Measurements from ENCODE around the gene WDR18.
A peak's percentile ranks its signal among the peaks of the same experiment; 100 is the strongest.

Gene WDR18

DNA sequence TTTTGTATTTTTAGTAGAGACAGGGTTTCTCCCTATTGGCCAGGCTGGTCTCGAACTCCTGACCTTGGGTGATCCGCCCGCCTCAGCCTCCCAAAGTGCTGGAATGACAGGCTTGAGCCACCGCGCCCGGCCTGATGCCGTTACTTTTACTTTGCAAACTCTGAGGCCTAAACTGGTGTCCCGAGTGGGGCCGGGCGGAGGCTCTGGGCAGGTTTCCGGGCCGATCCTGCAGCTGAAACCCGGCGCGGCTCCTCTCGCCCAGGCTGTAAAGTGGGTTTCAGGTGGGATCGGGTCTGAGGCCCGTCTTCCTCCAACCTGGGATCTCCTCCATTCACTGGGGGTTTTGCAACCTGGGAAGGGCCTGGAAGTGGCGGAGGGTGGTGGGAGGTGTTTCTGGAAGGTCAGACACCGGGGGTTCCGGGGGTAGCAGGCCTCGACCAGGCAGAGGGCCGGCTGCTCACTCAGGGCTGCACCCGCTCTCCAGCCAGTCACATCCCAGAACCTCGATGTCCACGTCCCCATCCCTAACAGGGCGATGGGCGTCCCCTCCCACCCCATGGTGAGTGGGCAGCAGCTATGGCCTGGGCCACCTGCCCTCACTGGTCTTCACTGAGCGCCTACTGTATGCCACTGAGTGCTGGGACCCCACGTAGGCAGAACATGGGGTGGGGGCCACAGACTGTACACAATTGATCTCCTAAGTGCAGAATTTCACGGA lies 21.3 kb upstream of the WDR18 start:
- H3K4me3 ChIP-seq (ENCODE audit: insufficient read length, low read depth) = no peak overlapping the region
- H3K9me3 ChIP-seq (ENCODE audit: insufficient read depth, low read length) = peaks cover 10% of the 10 kb centered on the region; the same call in 1 of the 2 replicates
- H3K4me1 ChIP-seq (ENCODE audit: insufficient read depth, insufficient read length) = peaks cover 33% of the 10 kb centered on the region
- peaks cover 70% of the 10 kb centered on the region for H3K36me3 ChIP-seq (ENCODE audit: insufficient read depth, insufficient read length, low read length)
- DNase-seq (ENCODE audit: low read depth, low spot score) = no peak
- peak overlapping the region; percentile 54 for H3K9ac ChIP-seq (ENCODE audit: insufficient read length, low read depth)
- TF ChIP-seq SUZ12 (IDR thresholded peaks at IDR 0.05; ENCODE audit: extremely low read depth, insufficient read depth, insufficient read length) (no peak), YY1 (IDR thresholded peaks at IDR 0.05; ENCODE audit: insufficient read depth, insufficient read length) (no peak), ZNF274 (IDR thresholded peaks at IDR 0.05; ENCODE audit: low read depth, low read length) (no peak)
- no peaks in the 10 kb centered on the region for H3K27me3 ChIP-seq (ENCODE audit: insufficient read depth, insufficient read length)

- Histone ChIP-seq H3K4me3 (ENCODE audit: insufficient read length, low read depth) (no peak overlapping the region), H3K27me3 (ENCODE audit: insufficient read depth, insufficient read length) (no peaks in the 10 kb centered on the region), H3K4me1 (ENCODE audit: insufficient read depth, insufficient read length) (peaks cover 33% of the 10 kb centered on the region), H3K9ac (ENCODE audit: insufficient read length, low read depth) (peak overlapping the region; percentile 63), H3K36me3 (ENCODE audit: insufficient read depth, insufficient read length, low read length) (peaks cover 74% of the 10 kb centered on the region), H3K9me3 (ENCODE audit: insufficient read depth, low read length) (peaks cover 14% of the 10 kb centered on the region; the same call in 1 of the 2 replicates)
- TF ChIP-seq SUZ12 (IDR thresholded peaks at IDR 0.05; ENCODE audit: extremely low read depth, insufficient read depth, insufficient read length) (no peak), YY1 (IDR thresholded peaks at IDR 0.05; ENCODE audit: insufficient read depth, insufficient read length) (no peak), ZNF274 (IDR thresholded peaks at IDR 0.05; ENCODE audit: low read depth, low read length) (no peak)
- DNase-seq (ENCODE audit: low read depth, low spot score) = peak; percentile 57
These were observed 20.6 kb upstream of the WDR18 start for GRCh38 chr19:963486-963951.

- TF ChIP-seq ZNF274 (IDR thresholded peaks at IDR 0.05; ENCODE audit: low read depth, low read length) (no peak), SUZ12 (IDR thresholded peaks at IDR 0.05; ENCODE audit: extremely low read depth, insufficient read depth, insufficient read length) (no peak), YY1 (IDR thresholded peaks at IDR 0.05; ENCODE audit: insufficient read depth, insufficient read length) (no peak)
- peaks cover 33% of the 10 kb centered on the region for H3K4me1 ChIP-seq (ENCODE audit: insufficient read depth, insufficient read length)
- no peaks in the 10 kb centered on the region for H3K27me3 ChIP-seq (ENCODE audit: insufficient read depth, insufficient read length)
- no peak overlapping the region for H3K9ac ChIP-seq (ENCODE audit: insufficient read length, low read depth)
- H3K9me3 ChIP-seq (ENCODE audit: insufficient read depth, low read length) = peaks cover 20% of the 10 kb centered on the region; the same call in 1 of the 2 replicates
- H3K4me3 ChIP-seq (ENCODE audit: insufficient read length, low read depth) = no peak overlapping the region
- DNase-seq (ENCODE audit: low read depth, low spot score) = no peak
- H3K36me3 ChIP-seq (ENCODE audit: insufficient read depth, insufficient read length, low read length) = peaks cover 75% of the 10 kb centered on the region
These were observed 20.0 kb upstream of the WDR18 start for GRCh38 chr19:964116-964520.

- H3K4me1 ChIP-seq (ENCODE audit: insufficient read depth, insufficient read length) = peaks cover 26% of the 10 kb centered on the region
- H3K27me3 ChIP-seq (ENCODE audit: insufficient read depth, insufficient read length) = no peaks in the 10 kb centered on the region
- no peak overlapping the region for H3K4me3 ChIP-seq (ENCODE audit: insufficient read length, low read depth)
- no peak for DNase-seq (ENCODE audit: low read depth, low spot score)
- H3K9ac ChIP-seq (ENCODE audit: insufficient read length, low read depth) = no peak overlapping the region
- H3K9me3 ChIP-seq (ENCODE audit: insufficient read depth, low read length) = peaks cover 24% of the 10 kb centered on the region; the same call in 1 of the 2 replicates
- H3K36me3 ChIP-seq (ENCODE audit: insufficient read depth, insufficient read length, low read length) = peaks cover 76% of the 10 kb centered on the region
- no peak for TF ChIP-seq ZNF274 (IDR thresholded peaks at IDR 0.05; ENCODE audit: low read depth, low read length)
- TF ChIP-seq SUZ12 (IDR thresholded peaks at IDR 0.05; ENCODE audit: extremely low read depth, insufficient read depth, insufficient read length) = no peak
- no peak for TF ChIP-seq YY1 (IDR thresholded peaks at IDR 0.05; ENCODE audit: insufficient read depth, insufficient read length)
These were observed 19.1 kb upstream of the WDR18 start for GRCh38 chr19:964761-965694.

DNA sequence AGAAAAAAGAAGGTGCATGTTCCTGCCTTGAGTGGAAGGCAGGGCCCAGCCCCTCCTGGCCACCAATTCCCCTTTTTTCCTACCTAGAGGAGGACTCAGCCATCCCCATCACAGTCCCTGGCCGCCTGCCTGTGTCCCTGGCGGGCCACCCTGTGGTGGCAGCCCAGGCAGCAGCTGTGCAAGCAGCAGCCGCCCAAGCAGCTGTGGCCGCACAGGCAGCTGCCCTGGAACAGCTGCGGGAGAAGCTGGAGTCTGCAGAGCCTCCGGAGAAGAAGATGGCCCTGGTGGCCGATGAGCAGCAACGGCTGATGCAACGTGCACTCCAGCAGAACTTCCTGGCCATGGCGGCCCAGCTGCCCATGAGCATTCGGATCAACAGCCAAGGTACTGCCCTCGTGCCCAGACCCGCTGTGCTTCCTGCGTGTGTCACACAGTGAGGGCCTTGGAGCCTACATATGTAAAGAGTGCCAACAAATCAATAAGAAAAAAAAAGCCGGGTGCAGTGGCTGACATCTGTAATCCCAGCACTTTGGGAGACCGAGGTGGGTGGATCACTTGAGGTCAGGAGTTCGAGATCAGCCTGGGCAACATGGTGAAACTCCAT lies 17.6 kb upstream of the WDR18 start:
- H3K4me1 ChIP-seq (ENCODE audit: insufficient read depth, insufficient read length) = peaks cover 18% of the 10 kb centered on the region
- TF ChIP-seq ZNF274 (IDR thresholded peaks at IDR 0.05; ENCODE audit: low read depth, low read length) (no peak), SUZ12 (IDR thresholded peaks at IDR 0.05; ENCODE audit: extremely low read depth, insufficient read depth, insufficient read length) (no peak), YY1 (IDR thresholded peaks at IDR 0.05; ENCODE audit: insufficient read depth, insufficient read length) (no peak)
- no peaks in the 10 kb centered on the region for H3K27me3 ChIP-seq (ENCODE audit: insufficient read depth, insufficient read length)
- peaks cover 38% of the 10 kb centered on the region for H3K9me3 ChIP-seq (ENCODE audit: insufficient read depth, low read length)
- peaks cover 77% of the 10 kb centered on the region for H3K36me3 ChIP-seq (ENCODE audit: insufficient read depth, insufficient read length, low read length)
- no peak for DNase-seq (ENCODE audit: low read depth, low spot score)
- no peak overlapping the region for H3K9ac ChIP-seq (ENCODE audit: insufficient read length, low read depth)
- H3K4me3 ChIP-seq (ENCODE audit: insufficient read length, low read depth) = no peak overlapping the region

DNA sequence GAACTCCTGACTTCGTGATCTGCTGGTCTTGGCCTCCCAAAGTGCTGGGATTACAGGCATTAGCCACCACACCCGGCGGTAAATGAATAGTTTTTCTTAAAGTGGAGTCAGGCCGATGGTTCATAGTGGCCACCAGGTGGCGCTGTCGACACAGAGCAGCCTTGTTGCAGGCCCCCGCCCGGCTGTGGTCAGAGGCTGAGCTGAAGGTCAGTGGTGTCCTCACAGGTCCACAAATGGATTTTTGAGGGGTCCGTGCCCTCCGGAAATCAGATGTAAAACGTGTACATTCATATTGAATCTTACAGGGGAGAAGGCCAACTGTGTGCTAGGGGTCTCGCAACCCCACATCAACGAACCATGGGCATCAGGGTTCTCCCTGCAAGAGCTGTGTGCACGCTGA lies 13.4 kb upstream of the WDR18 start:
- no peak for TF ChIP-seq SUZ12 (IDR thresholded peaks at IDR 0.05; ENCODE audit: extremely low read depth, insufficient read depth, insufficient read length)
- no peak for TF ChIP-seq YY1 (IDR thresholded peaks at IDR 0.05; ENCODE audit: insufficient read depth, insufficient read length)
- no peak for TF ChIP-seq ZNF274 (IDR thresholded peaks at IDR 0.05; ENCODE audit: low read depth, low read length)
- no peak overlapping the region for H3K4me3 ChIP-seq (ENCODE audit: insufficient read length, low read depth)
- no peak overlapping the region for H3K9ac ChIP-seq (ENCODE audit: insufficient read length, low read depth)
- H3K9me3 ChIP-seq (ENCODE audit: insufficient read depth, low read length) = peaks cover 34% of the 10 kb centered on the region
- no peak for DNase-seq (ENCODE audit: low read depth, low spot score)
- H3K36me3 ChIP-seq (ENCODE audit: insufficient read depth, insufficient read length, low read length) = peaks cover 69% of the 10 kb centered on the region
- no peaks in the 10 kb centered on the region for H3K27me3 ChIP-seq (ENCODE audit: insufficient read depth, insufficient read length)
- H3K4me1 ChIP-seq (ENCODE audit: insufficient read depth, insufficient read length) = peaks cover 8% of the 10 kb centered on the region

All from NT2/D1 (cell line).